Caco-2 (cell line): Measurements from ENCODE around the gene SLC39A9. TPM values are rescaled to one million over a fixed set of nuclear protein-coding genes. Genes with fewer than 3 reads are reported as not detected.

Experiments used
- BruUV-seq: library from RNA; stranded (reverse); fragments of 400-500 nt; replicated peaks from 2 replicates; lab custom pipeline; 2021; lab: Mats Ljungman, UMichigan
- CTCF ChIA-PET: fragments of 300-600 bp; sonication (Branson Sonifier 250); formaldehyde crosslinking; loops from one replicate; lab custom pipeline; 2022; ENCODE audit warnings: antibody characterized with exemption; lab: Charles Lee
- POLR2A ChIA-PET: fragments of 300-600 bp; sonication (Branson Sonifier 250); formaldehyde crosslinking; loops from one replicate; lab custom pipeline; 2022; ENCODE audit warnings: antibody characterized with exemption; lab: Charles Lee
- DNase-seq, 2 experiments: peaks; one replicate each; pipeline versions ENCODE4 v3.0.0 to v3.0.0-alpha.2; 2020 to 2022
- H3K27me3 ChIP-seq: replicated peaks from 2 replicates; pipeline ENCODE4 v1.6.0; 2011; ENCODE audit warnings: low read length; ENCODE audit not compliant: control insufficient read depth, insufficient read depth
- H3K36me3 ChIP-seq: 2 replicates; pipeline ENCODE4 v1.5.1; 2011; ENCODE audit warnings: low read length; ENCODE audit not compliant: control insufficient read depth, insufficient read depth
- H3K4me1 ChIP-seq: fragments of 250-450 bp; sonication (Bioruptor Pico); 2 replicates; pipeline ENCODE4 v1.5.1; 2020; ENCODE audit warnings: mild to moderate bottlenecking
- H3K4me3 ChIP-seq: 2 replicates; pipeline ENCODE4 v1.5.1; 2011; ENCODE audit warnings: low read depth, mild to moderate bottlenecking, control low read depth, low read length
- H3K9me3 ChIP-seq: fragments of 250-450 bp; sonication (Bioruptor Pico); 2 replicates; pipeline ENCODE4 v1.5.1; 2020; ENCODE audit warnings: mild to moderate bottlenecking, moderate library complexity
- H3K27ac Mint-ChIP-seq: one replicate; pipeline ENCODE4 v1.8.0; 2022; ENCODE audit warnings: mixed read lengths; ENCODE audit not compliant: unreplicated experiment
- H3K27me3 Mint-ChIP-seq: one replicate; pipeline ENCODE4 v1.8.0; 2022; ENCODE audit warnings: mixed read lengths; ENCODE audit not compliant: insufficient read depth, unreplicated experiment
- H3K36me3 Mint-ChIP-seq: one replicate; pipeline ENCODE4 v1.8.0; 2022; ENCODE audit warnings: mild to moderate bottlenecking, mixed read lengths; ENCODE audit not compliant: insufficient read depth, unreplicated experiment
- H3K4me1 Mint-ChIP-seq: one replicate; pipeline ENCODE4 v1.8.0; 2022; ENCODE audit warnings: low read depth, mixed read lengths; ENCODE audit not compliant: unreplicated experiment
- H3K4me3 Mint-ChIP-seq: one replicate; pipeline ENCODE4 v1.8.0; 2022; ENCODE audit warnings: mild to moderate bottlenecking, moderate library complexity, mixed read lengths; ENCODE audit not compliant: unreplicated experiment
- H3K9me3 Mint-ChIP-seq: one replicate; pipeline ENCODE4 v1.8.0; 2022; ENCODE audit warnings: mixed read lengths; ENCODE audit not compliant: unreplicated experiment
- CTCF ChIP-seq, 2 experiments: fragments of 200-600 bp in 1 of 2; IDR thresholded peaks; 1 replicate in 1 of 2; 2 replicates in 1 of 2; pipeline versions ENCODE4 v1.5.1 to v1.8.0; 2011 to 2022; ENCODE audit warnings: antibody characterized with exemption in 1 of 2, control low read depth in 1 of 2, inconsistent platforms in 1 of 2, low read depth in 1 of 2, low read length in 1 of 2, mild to moderate bottlenecking in 1 of 2, moderate library complexity in 1 of 2; ENCODE audit not compliant: insufficient read depth in 1 of 2, severe bottlenecking in 1 of 2, unreplicated experiment in 1 of 2
- intact Hi-C: fragments of 100-400 bp; cut with micrococcal nuclease; formaldehyde crosslinking; loops from one replicate; pipeline ENCODE4 v1.10.0; 2022; ENCODE audit not compliant: unreplicated experiment
- total RNA-seq: library from RNA; stranded (reverse); gene quantifications from 2 replicates; pipeline ENCODE4 v1.2.3, GENCODE V29; 2022

The SLC39A9 gene
- total RNA-seq, 1 experiment from 2014 or later: 96.4 TPM

GRCh38 chr14:69485701-69486100 is 87.2 kb downstream of the SLC39A9 start:
- Histone ChIP-seq H3K4me3 (no peak overlapping the region), H3K36me3 (no peaks in the 10 kb centered on the region), H3K27me3 (no peaks in the 10 kb centered on the region; the same call in 1 of the 2 replicates), H3K4me1 (peaks cover 4% of the 10 kb centered on the region; the same call in 1 of the 2 replicates), H3K9me3 (no peaks in the 10 kb centered on the region)
- H3K27ac Mint-ChIP-seq: no peak overlapping the region
- intact Hi-C loops: no loop called here
- no peak for TF ChIP-seq CTCF (IDR thresholded peaks at IDR 0.05; ENCODE audit: insufficient read depth in 1 of 2, low read depth in 1 of 2, low read length in 1 of 2, severe bottlenecking in 1 of 2, unreplicated experiment in 1 of 2)
- ChIA-PET POLR2A (no interaction called here), CTCF (no interaction called here)
- DNase-seq: no peak
- BruUV-seq: no TSS peak
- no peak overlapping the region for H3K4me3 Mint-ChIP-seq
- H3K27me3 Mint-ChIP-seq: peaks cover 13% of the 10 kb centered on the region
- H3K4me1 Mint-ChIP-seq: no peaks in the 10 kb centered on the region
- H3K36me3 Mint-ChIP-seq: no peaks in the 10 kb centered on the region
- H3K9me3 Mint-ChIP-seq: no peaks in the 10 kb centered on the region

- H3K36me3 Mint-ChIP-seq: no peaks in the 10 kb centered on the region
- H3K27me3 Mint-ChIP-seq: peaks cover 13% of the 10 kb centered on the region
- TF ChIP-seq CTCF (IDR thresholded peaks at IDR 0.05; ENCODE audit: insufficient read depth in 1 of 2, low read depth in 1 of 2, low read length in 1 of 2, severe bottlenecking in 1 of 2, unreplicated experiment in 1 of 2): no peak
- H3K4me3 Mint-ChIP-seq: no peak overlapping the region
- no peak for DNase-seq
- no peaks in the 10 kb centered on the region for H3K9me3 ChIP-seq
- H3K9me3 Mint-ChIP-seq: no peaks in the 10 kb centered on the region
- H3K36me3 ChIP-seq: no peaks in the 10 kb centered on the region
- no peak overlapping the region for H3K27ac Mint-ChIP-seq
- H3K27me3 ChIP-seq: no peaks in the 10 kb centered on the region; the same call in 1 of the 2 replicates
- H3K4me3 ChIP-seq: no peak overlapping the region
- peaks cover 4% of the 10 kb centered on the region; the same call in 1 of the 2 replicates for H3K4me1 ChIP-seq
- ChIA-PET POLR2A (no interaction called here), CTCF (interaction anchor here (0.6 kb wide), 1 partner anchor 122 kb away, joined by 4 read pairs; no protein-coding TSS in a partner anchor)
- no peaks in the 10 kb centered on the region for H3K4me1 Mint-ChIP-seq
- BruUV-seq: no TSS peak
- intact Hi-C loops: no loop called here
These were observed 88.7 kb downstream of the SLC39A9 start for GRCh38 chr14:69487226-69487625.

- Histone ChIP-seq H3K9me3 (no peaks in the 10 kb centered on the region), H3K4me3 (no peak overlapping the region), H3K27me3 (no peaks in the 10 kb centered on the region; the same call in 1 of the 2 replicates), H3K4me1 (peaks cover 4% of the 10 kb centered on the region; the same call in 1 of the 2 replicates), H3K36me3 (no peaks in the 10 kb centered on the region)
- Mint-ChIP-seq H3K4me3 (no peak overlapping the region), H3K36me3 (no peaks in the 10 kb centered on the region), H3K27me3 (peaks cover 9% of the 10 kb centered on the region), H3K9me3 (no peaks in the 10 kb centered on the region), H3K4me1 (no peaks in the 10 kb centered on the region), H3K27ac (no peak overlapping the region)
- DNase-seq: no peak
- ChIA-PET POLR2A (no interaction called here), CTCF (interaction anchor here (0.6 kb wide), 1 partner anchor 121 kb away, joined by 4 read pairs; no protein-coding TSS in a partner anchor)
- BruUV-seq: no TSS peak
- TF ChIP-seq CTCF (IDR thresholded peaks at IDR 0.05; ENCODE audit: insufficient read depth in 1 of 2, low read depth in 1 of 2, low read length in 1 of 2, severe bottlenecking in 1 of 2, unreplicated experiment in 1 of 2): no peak
- intact Hi-C loops: no loop called here
These were observed 89.3 kb downstream of the SLC39A9 start for GRCh38 chr14:69487771-69488170.
